K562 (cell line): ENCODE measurements around the gene RPN1. TPM values are rescaled to one million over a fixed set of nuclear protein-coding genes. Genes with fewer than 3 reads are reported as not detected.

Experiments used
- ARHGAP35 ChIP-seq: fragments of 450-650 bp; IDR thresholded peaks from 2 replicates; pipeline ENCODE4 v1.6.1; 2018; ENCODE audit not compliant: partially characterized antibody
- CREM ChIP-seq: IDR thresholded peaks from 2 replicates; pipeline ENCODE4 v1.6.1; 2014; ENCODE audit warnings: antibody characterized with exemption, low read depth
- EZH2 ChIP-seq: IDR thresholded peaks from 2 replicates; pipeline ENCODE4 v1.6.1; 2012; ENCODE audit warnings: low read depth, mild to moderate bottlenecking, inconsistent platforms, low read length, borderline replicate concordance
- GABPB1 ChIP-seq: sonication (generic); formaldehyde crosslinking; IDR thresholded peaks from 2 replicates; pipeline ENCODE4 v1.8.0; 2022; ENCODE audit warnings: mild to moderate bottlenecking, missing genetic modification reagents
- HDAC2 ChIP-seq: fragments of 450-650 bp; IDR thresholded peaks from 2 replicates; pipeline ENCODE4 v1.6.1; 2016; ENCODE audit warnings: mild to moderate bottlenecking
- HNRNPK ChIP-seq: fragments of 200-400 bp; formaldehyde crosslinking; IDR thresholded peaks from one replicate; pipeline ENCODE4 v1.6.1; 2018; ENCODE audit warnings: mild to moderate bottlenecking, low read depth, low read length; ENCODE audit not compliant: poor library complexity, severe bottlenecking
- MAFG ChIP-seq: fragments of 450-650 bp; conservative IDR thresholded peaks from 2 replicates; pipeline ENCODE4 v1.6.1; 2016; ENCODE audit warnings: missing genetic modification characterization, missing compliant biosample characterization
- MAFK ChIP-seq: IDR thresholded peaks from 2 replicates; pipeline ENCODE4 v1.6.1; 2011; ENCODE audit warnings: low read length, improper control_type of control experiment
- NR2C1 ChIP-seq, 2 experiments: fragments of 450-650 bp; IDR thresholded peaks; 2 replicates each; pipeline ENCODE4 v1.6.1; 2017; ENCODE audit warnings: mild to moderate bottlenecking in 2 of 2, antibody characterized with exemption in 1 of 2, inconsistent platforms in 1 of 2, missing compliant biosample characterization in 1 of 2, missing genetic modification characterization in 1 of 2
- NR3C1 ChIP-seq: sonication (generic); formaldehyde crosslinking; IDR thresholded peaks from 2 replicates; pipeline ENCODE4 v1.8.1; 2022; ENCODE audit warnings: missing genetic modification reagents
- SREBF2 ChIP-seq: sonication (generic); formaldehyde crosslinking; IDR thresholded peaks from 2 replicates; pipeline ENCODE4 v1.4.0; 2020; ENCODE audit warnings: mild to moderate bottlenecking, missing genetic modification reagents
- STAT5A ChIP-seq: IDR thresholded peaks from 2 replicates; pipeline ENCODE4 v1.6.1; 2012; ENCODE audit warnings: low read length, inconsistent platforms, borderline replicate concordance
- TFAP4 ChIP-seq: sonication (generic); formaldehyde crosslinking; IDR thresholded peaks from 2 replicates; pipeline ENCODE4 v1.8.0; 2022; ENCODE audit warnings: missing genetic modification reagents, mild to moderate bottlenecking, moderate library complexity, borderline replicate concordance
- TSC22D4 ChIP-seq: fragments of 450-650 bp; IDR thresholded peaks from 2 replicates; pipeline ENCODE4 v1.6.1; 2016; ENCODE audit warnings: missing genetic modification characterization, missing biosample characterization, control low read depth
- TSHZ1 ChIP-seq: fragments of 250-450 bp; sonication (Bioruptor Pico); IDR thresholded peaks from 2 replicates; pipeline ENCODE4 v1.4.0; 2020; ENCODE audit warnings: mild to moderate bottlenecking, moderate library complexity
- ZBED1 ChIP-seq: IDR thresholded peaks from 2 replicates; pipeline ENCODE4 v1.6.1; 2014
- ZFX ChIP-seq: sonication (generic); formaldehyde crosslinking; IDR thresholded peaks from 2 replicates; pipeline ENCODE4 v1.8.0; 2022; ENCODE audit warnings: mild to moderate bottlenecking, missing genetic modification reagents, moderate library complexity
- ZNF140 ChIP-seq: fragments of 250-450 bp; sonication (Bioruptor Pico); IDR thresholded peaks from 2 replicates; pipeline ENCODE4 v1.8.0; 2021; ENCODE audit warnings: moderate library complexity, mild to moderate bottlenecking, inconsistent platforms
- polyA plus RNA-seq, 8 experiments: library from polyadenylated mRNA; depleted of rRNA in 4 of 8; stranded (reverse) in 5 of 8; unstranded in 3 of 8; fragments of >200 nt; fragmentation: Nextera tagmentation in 2 of 8; fragmentation: Illumina TruSeq in 1 of 8; extraction: Ambion mirVana in 2 of 8; extraction: Trizol in 1 of 8; gene quantifications; 2 replicates each; pipeline versions ENCODE4 v1.2.1 to v1.2.3, GENCODE V29; 2011 to 2014; ENCODE audit warnings: inconsistent platforms in 1 of 8, missing spikeins in 1 of 8
- total RNA-seq, 7 experiments: library from RNA; depleted of rRNA in 6 of 7; stranded (reverse); fragments of >200 nt in 6 of 7; fragmentation: Illumina TruSeq in 2 of 7; extraction: Trizol in 2 of 7; gene quantifications; 2 replicates each; pipeline versions ENCODE4 v1.2.1 to v1.2.3, GENCODE V29; 2011 to 2021; ENCODE audit warnings: low replicate concordance in 1 of 7
- TF ChIP-seq, protein P1 (sequence below): sonication (generic); formaldehyde crosslinking; IDR thresholded peaks from 2 replicates; pipeline ENCODE4 v1.8.1; 2023; ENCODE audit warnings: mild to moderate bottlenecking, missing genetic modification reagents

The RPN1 gene
- total and polyA plus RNA-seq, 9 of the 15 experiments (the other 6 are each of a cell fraction or from before 2014, with no cell fraction given) = 39.5 to 300 (median 148) TPM

GRCh38 chr3:128680603-128681368, 30.2 kb upstream of the RPN1 start (continued):
- TF ChIP-seq HDAC2 = no peak
- TF ChIP-seq ZNF140 (CRISPR knock-in tag) = no peak
- TF ChIP-seq MAFK = no peak
- no peak for TF ChIP-seq EZH2
- TF ChIP-seq MAFG (tag) = no peak
- TF ChIP-seq ZBED1 = no peak
- TF ChIP-seq ARHGAP35 = no peak
- no peak for TF ChIP-seq HNRNPK
- TF ChIP-seq TSC22D4 (tag) = no peak
- no peak for TF ChIP-seq STAT5A
- TF ChIP-seq, protein P1, sequence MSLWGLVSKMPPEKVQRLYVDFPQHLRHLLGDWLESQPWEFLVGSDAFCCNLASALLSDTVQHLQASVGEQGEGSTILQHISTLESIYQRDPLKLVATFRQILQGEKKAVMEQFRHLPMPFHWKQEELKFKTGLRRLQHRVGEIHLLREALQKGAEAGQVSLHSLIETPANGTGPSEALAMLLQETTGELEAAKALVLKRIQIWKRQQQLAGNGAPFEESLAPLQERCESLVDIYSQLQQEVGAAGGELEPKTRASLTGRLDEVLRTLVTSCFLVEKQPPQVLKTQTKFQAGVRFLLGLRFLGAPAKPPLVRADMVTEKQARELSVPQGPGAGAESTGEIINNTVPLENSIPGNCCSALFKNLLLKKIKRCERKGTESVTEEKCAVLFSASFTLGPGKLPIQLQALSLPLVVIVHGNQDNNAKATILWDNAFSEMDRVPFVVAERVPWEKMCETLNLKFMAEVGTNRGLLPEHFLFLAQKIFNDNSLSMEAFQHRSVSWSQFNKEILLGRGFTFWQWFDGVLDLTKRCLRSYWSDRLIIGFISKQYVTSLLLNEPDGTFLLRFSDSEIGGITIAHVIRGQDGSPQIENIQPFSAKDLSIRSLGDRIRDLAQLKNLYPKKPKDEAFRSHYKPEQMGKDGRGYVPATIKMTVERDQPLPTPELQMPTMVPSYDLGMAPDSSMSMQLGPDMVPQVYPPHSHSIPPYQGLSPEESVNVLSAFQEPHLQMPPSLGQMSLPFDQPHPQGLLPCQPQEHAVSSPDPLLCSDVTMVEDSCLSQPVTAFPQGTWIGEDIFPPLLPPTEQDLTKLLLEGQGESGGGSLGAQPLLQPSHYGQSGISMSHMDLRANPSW (CRISPR knock-in tag) = no peak
- no peak for TF ChIP-seq SREBF2 (CRISPR knock-in tag)
- no peak for TF ChIP-seq TSHZ1
- TF ChIP-seq GABPB1 (CRISPR knock-in tag) = peak; percentile 93
- peak; percentile 97 for TF ChIP-seq ZFX (CRISPR knock-in tag)
- peak; percentile 94 for TF ChIP-seq CREM
- TF ChIP-seq TFAP4 (CRISPR knock-in tag) = peak; percentile 87; the same call in 1 of the 2 replicates
- no peak for TF ChIP-seq NR3C1 (CRISPR knock-in tag)
- TF ChIP-seq NR2C1 (IDR thresholded peaks at IDR 0.05) = peak; percentile 87
- peak; percentile 74 for TF ChIP-seq NR2C1 (tag; IDR thresholded peaks at IDR 0.05)
